GM12892 (cell line): ENCODE data around the gene IFIT3.

Source experiments
- POLR2A ChIP-seq: IDR thresholded peaks from 2 replicates; pipeline ENCODE4 v1.6.1; 2011; ENCODE audit warnings: low read depth, low read length, control low read depth
- TAF1 ChIP-seq: IDR thresholded peaks from 2 replicates; pipeline ENCODE4 v1.6.1; 2011; ENCODE audit warnings: low read depth, mild to moderate bottlenecking, control low read depth, low read length, borderline replicate concordance

DNA sequence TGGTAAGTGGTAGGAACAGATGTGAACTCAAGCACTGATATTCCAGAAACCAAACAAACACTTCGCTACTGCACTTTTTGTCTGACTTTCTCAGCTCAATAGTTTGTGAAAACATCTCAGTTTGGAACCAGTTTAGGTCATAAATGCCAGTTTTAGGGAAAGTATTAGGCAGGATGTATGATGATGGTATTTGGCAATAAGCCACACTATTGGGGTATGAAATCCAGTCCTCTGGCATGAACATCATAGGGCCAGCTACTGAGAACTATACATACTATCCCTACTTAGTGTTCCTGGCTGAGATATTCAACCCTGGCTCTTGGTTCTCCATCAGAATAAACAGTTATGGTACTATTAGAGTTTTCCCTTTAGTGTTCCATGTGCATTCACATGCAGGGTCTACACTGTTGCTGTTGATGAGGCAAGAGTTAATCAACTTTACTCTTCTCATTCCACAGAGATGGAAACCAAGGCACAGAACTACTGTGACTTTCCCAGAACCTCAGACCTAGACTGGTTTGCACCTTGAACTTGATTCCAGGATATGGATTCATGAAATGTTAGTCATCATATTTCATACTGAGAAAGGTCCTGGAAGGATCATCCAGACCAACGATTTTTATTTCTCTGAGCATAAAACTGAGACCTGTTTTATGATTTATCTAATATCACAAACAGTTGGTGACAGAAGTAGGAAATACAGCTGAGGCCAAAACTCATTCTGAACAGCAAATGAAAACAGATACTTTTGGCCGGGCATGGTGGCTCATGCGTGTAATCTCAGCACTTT, 46.0 kb upstream of the IFIT3 start:
- TF ChIP-seq POLR2A (no peak), TAF1 (no peak)
